IPS-15b (cell line): Measurements from ENCODE around the gene HMX3.

ENCODE experiments used
- H3K27me3 ChIP-seq: one replicate; pipeline ENCODE4 v1.6.1; 2013; ENCODE audit warnings: low read length; ENCODE audit not compliant: control insufficient read depth, insufficient read depth
- H3K36me3 ChIP-seq: one replicate; pipeline ENCODE4 v1.6.1; 2013; ENCODE audit warnings: low read length; ENCODE audit not compliant: control insufficient read depth, insufficient read depth
- H3K4me1 ChIP-seq: one replicate; pipeline ENCODE4 v1.6.1; 2013; ENCODE audit warnings: mild to moderate bottlenecking, low read length; ENCODE audit not compliant: control insufficient read depth, insufficient read depth
- H3K4me3 ChIP-seq: one replicate; pipeline ENCODE4 v1.5.1; 2013; ENCODE audit warnings: low read depth, low read length
- H3K9ac ChIP-seq: one replicate; pipeline ENCODE4 v1.6.1; 2013; ENCODE audit warnings: low read depth, mild to moderate bottlenecking, low read length
- H3K9me3 ChIP-seq: one replicate; pipeline ENCODE4 v1.6.1; 2013; ENCODE audit warnings: mild to moderate bottlenecking, low read length; ENCODE audit not compliant: control insufficient read depth, insufficient read depth

HMX3 gene

GRCh38 chr10:123144697-123145541 lies 9.1 kb downstream of the HMX3 start:
- Histone ChIP-seq H3K4me3 (peak overlapping the region; percentile 37), H3K27me3 (peaks cover 98% of the 10 kb centered on the region), H3K9me3 (no peaks in the 10 kb centered on the region), H3K4me1 (peaks cover 10% of the 10 kb centered on the region), H3K36me3 (no peaks in the 10 kb centered on the region), H3K9ac (no peak overlapping the region)

- H3K4me1 ChIP-seq, result peaks cover 10% of the 10 kb centered on the region
- peaks cover 98% of the 10 kb centered on the region for H3K27me3 ChIP-seq
- H3K4me3 ChIP-seq, result peak overlapping the region; percentile 37
- no peaks in the 10 kb centered on the region for H3K36me3 ChIP-seq
- H3K9ac ChIP-seq, result no peak overlapping the region
- H3K9me3 ChIP-seq, result no peaks in the 10 kb centered on the region
Observed at GRCh38 chr10:123145542-123146012, 9.8 kb downstream of the HMX3 start.

- H3K27me3 ChIP-seq, result peaks cover 98% of the 10 kb centered on the region
- peaks cover 10% of the 10 kb centered on the region for H3K4me1 ChIP-seq
- H3K36me3 ChIP-seq, result no peaks in the 10 kb centered on the region
- peak overlapping the region; percentile 35 for H3K4me3 ChIP-seq
- H3K9me3 ChIP-seq, result no peaks in the 10 kb centered on the region
- no peak overlapping the region for H3K9ac ChIP-seq
Observed at GRCh38 chr10:123146013-123146893, 10.5 kb downstream of the HMX3 start.

- peaks cover 14% of the 10 kb centered on the region for H3K4me1 ChIP-seq
- peaks cover 98% of the 10 kb centered on the region for H3K27me3 ChIP-seq
- H3K9ac ChIP-seq, result no peak overlapping the region
Observed at GRCh38 chr10:123146894-123147634, 11.3 kb downstream of the HMX3 start.

GRCh38 chr10:123147635-123148413 lies 12.1 kb downstream of the HMX3 start, which contains the start of gene HMX2:
Gene HMX2 (plus strand): TSS chr10:123148136. CDS start chr10:123148379, 243 bp downstream.
- H3K4me3 ChIP-seq, result peak within 1 kb of the TSS; percentile 59

More at GRCh38 chr10:123146894-123147634, 11.3 kb downstream of the HMX3 start:
- Histone ChIP-seq H3K9me3 (no peaks in the 10 kb centered on the region), H3K36me3 (no peaks in the 10 kb centered on the region), H3K4me3 (peak overlapping the region; percentile 59)

GRCh38 chr10:123148414-123149161 lies 12.8 kb downstream of the HMX3 start:
- Histone ChIP-seq H3K36me3 (no peaks in the 10 kb centered on the region), H3K4me1 (peaks cover 16% of the 10 kb centered on the region), H3K4me3 (peak overlapping the region; percentile 59), H3K9ac (no peak overlapping the region), H3K9me3 (no peaks in the 10 kb centered on the region), H3K27me3 (peaks cover 98% of the 10 kb centered on the region)

More at GRCh38 chr10:123147635-123148413, 12.1 kb downstream of the HMX3 start, which contains the start of gene HMX2:
- H3K4me1 ChIP-seq, result peaks cover 17% of the 10 kb centered on the region
- H3K36me3 ChIP-seq, result no peaks in the 10 kb centered on the region
- no peak within 1 kb of the TSS for H3K9ac ChIP-seq
- H3K9me3 ChIP-seq, result no peaks in the 10 kb centered on the region
- H3K27me3 ChIP-seq, result peaks cover 98% of the 10 kb centered on the region

GRCh38 chr10:123149162-123149567 lies 13.4 kb downstream of the HMX3 start:
- no peak overlapping the region for H3K9ac ChIP-seq
- H3K4me3 ChIP-seq, result peak overlapping the region; percentile 59
- peaks cover 94% of the 10 kb centered on the region for H3K27me3 ChIP-seq
- H3K9me3 ChIP-seq, result no peaks in the 10 kb centered on the region
- H3K36me3 ChIP-seq, result no peaks in the 10 kb centered on the region
- H3K4me1 ChIP-seq, result peaks cover 18% of the 10 kb centered on the region

GRCh38 chr10:123149568-123150270 lies 13.9 kb downstream of the HMX3 start:
- no peak overlapping the region for H3K9ac ChIP-seq
- peaks cover 18% of the 10 kb centered on the region for H3K4me1 ChIP-seq
- H3K9me3 ChIP-seq, result no peaks in the 10 kb centered on the region
- peak overlapping the region; percentile 59 for H3K4me3 ChIP-seq
- H3K27me3 ChIP-seq, result peaks cover 88% of the 10 kb centered on the region
- no peaks in the 10 kb centered on the region for H3K36me3 ChIP-seq

GRCh38 chr10:123150271-123150985 lies 14.7 kb downstream of the HMX3 start:
- Histone ChIP-seq H3K36me3 (no peaks in the 10 kb centered on the region), H3K9me3 (no peaks in the 10 kb centered on the region), H3K4me1 (peaks cover 18% of the 10 kb centered on the region), H3K4me3 (peak overlapping the region; percentile 59), H3K27me3 (peaks cover 81% of the 10 kb centered on the region), H3K9ac (no peak overlapping the region)
